Activated naive CD4-positive, alpha-beta T cell treated with anti-CD3 and anti-CD28 coated beads, Interleukin-2, amount 50 U/mL, for 24 hours (primary cell): ENCODE data around the gene QRICH1.
A peak's percentile ranks its signal among the peaks of the same experiment; 100 is the strongest.

Experiments
- H3K27ac Mint-ChIP-seq: one replicate; pipeline ENCODE4 v1.8.0; 2021; ENCODE audit warnings: mild to moderate bottlenecking, mixed read lengths
- H3K27me3 Mint-ChIP-seq: one replicate; pipeline ENCODE4 v1.8.0; 2021; ENCODE audit warnings: mixed read lengths
- H3K36me3 Mint-ChIP-seq: one replicate; pipeline ENCODE4 v1.8.0; 2021; ENCODE audit warnings: mixed read lengths
- H3K4me1 Mint-ChIP-seq: one replicate; pipeline ENCODE4 v1.8.0; 2021; ENCODE audit warnings: mixed read lengths
- H3K4me3 Mint-ChIP-seq: one replicate; pipeline ENCODE4 v1.8.0; 2021; ENCODE audit warnings: mild to moderate bottlenecking, mixed read lengths
- H3K9me3 Mint-ChIP-seq: one replicate; pipeline ENCODE4 v1.8.0; 2021; ENCODE audit warnings: mixed read lengths

The QRICH1 gene

GRCh38 chr3:49092938-49093852, 676 bp downstream of the QRICH1 start:
- no peaks in the 10 kb centered on the region for H3K9me3 Mint-ChIP-seq
- H3K27me3 Mint-ChIP-seq: no peaks in the 10 kb centered on the region
- H3K4me3 Mint-ChIP-seq: peak overlapping the region; percentile 95
- H3K36me3 Mint-ChIP-seq: peaks cover 2% of the 10 kb centered on the region
- peaks cover 32% of the 10 kb centered on the region for H3K4me1 Mint-ChIP-seq
- H3K27ac Mint-ChIP-seq: peak overlapping the region; percentile 91

GRCh38 chr3:49081429-49081828, 12.4 kb downstream of the QRICH1 start:
- Mint-ChIP-seq H3K36me3 (no peaks in the 10 kb centered on the region), H3K9me3 (no peaks in the 10 kb centered on the region), H3K4me3 (no peak overlapping the region), H3K4me1 (peaks cover 21% of the 10 kb centered on the region), H3K27ac (no peak overlapping the region), H3K27me3 (no peaks in the 10 kb centered on the region)

GRCh38 chr3:49079270-49079669, 14.6 kb downstream of the QRICH1 start:
- Mint-ChIP-seq H3K4me3 (no peak overlapping the region), H3K27me3 (no peaks in the 10 kb centered on the region), H3K27ac (no peak overlapping the region), H3K9me3 (no peaks in the 10 kb centered on the region), H3K36me3 (no peaks in the 10 kb centered on the region), H3K4me1 (peaks cover 21% of the 10 kb centered on the region)

GRCh38 chr3:49076646-49077045, 17.2 kb downstream of the QRICH1 start:
- Mint-ChIP-seq H3K27ac (no peak overlapping the region), H3K4me1 (peaks cover 21% of the 10 kb centered on the region), H3K36me3 (peaks cover 6% of the 10 kb centered on the region), H3K9me3 (no peaks in the 10 kb centered on the region), H3K27me3 (no peaks in the 10 kb centered on the region), H3K4me3 (no peak overlapping the region)

- Mint-ChIP-seq H3K4me3 (no peak overlapping the region), H3K36me3 (peaks cover 6% of the 10 kb centered on the region), H3K27me3 (no peaks in the 10 kb centered on the region), H3K9me3 (no peaks in the 10 kb centered on the region), H3K27ac (no peak overlapping the region), H3K4me1 (peaks cover 21% of the 10 kb centered on the region)
These were observed 17.8 kb downstream of the QRICH1 start for GRCh38 chr3:49076116-49076515.

GRCh38 chr3:49058011-49058410, 35.9 kb downstream of the QRICH1 start:
- Mint-ChIP-seq H3K36me3 (peaks cover 5% of the 10 kb centered on the region), H3K9me3 (no peaks in the 10 kb centered on the region), H3K4me1 (peaks cover 7% of the 10 kb centered on the region), H3K4me3 (no peak overlapping the region), H3K27me3 (no peaks in the 10 kb centered on the region), H3K27ac (no peak overlapping the region)

GRCh38 chr3:49057268-49057667, 36.6 kb downstream of the QRICH1 start:
- no peak overlapping the region for H3K4me3 Mint-ChIP-seq
- H3K9me3 Mint-ChIP-seq: no peaks in the 10 kb centered on the region
- no peaks in the 10 kb centered on the region for H3K27me3 Mint-ChIP-seq
- peaks cover 10% of the 10 kb centered on the region for H3K4me1 Mint-ChIP-seq
- H3K36me3 Mint-ChIP-seq: peaks cover 8% of the 10 kb centered on the region
- H3K27ac Mint-ChIP-seq: no peak overlapping the region

GRCh38 chr3:49054344-49054862, 39.5 kb downstream of the QRICH1 start:
- H3K4me1 Mint-ChIP-seq: peaks cover 25% of the 10 kb centered on the region
- no peaks in the 10 kb centered on the region for H3K9me3 Mint-ChIP-seq
- H3K27ac Mint-ChIP-seq: peak overlapping the region; percentile 3
- peaks cover 11% of the 10 kb centered on the region for H3K36me3 Mint-ChIP-seq
- H3K27me3 Mint-ChIP-seq: no peaks in the 10 kb centered on the region
- no peak overlapping the region for H3K4me3 Mint-ChIP-seq

- Mint-ChIP-seq H3K27ac (no peak overlapping the region), H3K9me3 (no peaks in the 10 kb centered on the region), H3K4me1 (peaks cover 25% of the 10 kb centered on the region), H3K4me3 (no peak overlapping the region), H3K27me3 (no peaks in the 10 kb centered on the region), H3K36me3 (peaks cover 11% of the 10 kb centered on the region)
These were observed 40.3 kb downstream of the QRICH1 start for GRCh38 chr3:49053543-49053942.

- H3K4me3 Mint-ChIP-seq: no peak overlapping the region
- H3K9me3 Mint-ChIP-seq: no peaks in the 10 kb centered on the region
- peak overlapping the region; percentile 41 for H3K27ac Mint-ChIP-seq
- H3K27me3 Mint-ChIP-seq: no peaks in the 10 kb centered on the region
- H3K4me1 Mint-ChIP-seq: no peaks in the 10 kb centered on the region
- peaks cover 5% of the 10 kb centered on the region for H3K36me3 Mint-ChIP-seq
These were observed 58.6 kb downstream of the QRICH1 start for GRCh38 chr3:49035281-49035680.

GRCh38 chr3:49034650-49035049, 59.2 kb downstream of the QRICH1 start:
- Mint-ChIP-seq H3K36me3 (peaks cover 5% of the 10 kb centered on the region), H3K4me3 (no peak overlapping the region), H3K27me3 (no peaks in the 10 kb centered on the region), H3K9me3 (no peaks in the 10 kb centered on the region), H3K27ac (peak overlapping the region; percentile 23), H3K4me1 (peaks cover 2% of the 10 kb centered on the region)

- peaks cover 13% of the 10 kb centered on the region for H3K36me3 Mint-ChIP-seq
- no peaks in the 10 kb centered on the region for H3K9me3 Mint-ChIP-seq
- peak overlapping the region; percentile 3 for H3K27ac Mint-ChIP-seq
- H3K4me3 Mint-ChIP-seq: no peak overlapping the region
- H3K27me3 Mint-ChIP-seq: no peaks in the 10 kb centered on the region
- peaks cover 18% of the 10 kb centered on the region for H3K4me1 Mint-ChIP-seq
These were observed 61.1 kb downstream of the QRICH1 start for GRCh38 chr3:49032646-49033304.

- no peak overlapping the region for H3K27ac Mint-ChIP-seq
- no peaks in the 10 kb centered on the region for H3K27me3 Mint-ChIP-seq
- no peaks in the 10 kb centered on the region for H3K9me3 Mint-ChIP-seq
- H3K4me3 Mint-ChIP-seq: no peak overlapping the region
- H3K4me1 Mint-ChIP-seq: peaks cover 33% of the 10 kb centered on the region
- peaks cover 22% of the 10 kb centered on the region for H3K36me3 Mint-ChIP-seq
These were observed 63.5 kb downstream of the QRICH1 start for GRCh38 chr3:49030321-49030720.

- H3K4me1 Mint-ChIP-seq: peaks cover 41% of the 10 kb centered on the region
- peak overlapping the region; percentile 98 for H3K4me3 Mint-ChIP-seq
These were observed 64.3 kb downstream of the QRICH1 start for GRCh38 chr3:49029563-49029884.

GRCh38 chr3:49028673-49029562, 65.0 kb downstream of the QRICH1 start, which contains the start of gene IMPDH2:
Gene IMPDH2, minus strand, starts transcription at chr3:49029398. Its CDS starts 48 bp downstream, at chr3:49029350.
- Mint-ChIP-seq H3K9me3 (no peaks in the 10 kb centered on the region), H3K4me3 (peak within 1 kb of the TSS; percentile 98), H3K36me3 (peaks cover 22% of the 10 kb centered on the region), H3K27ac (peak within 1 kb of the TSS; percentile 97), H3K4me1 (peaks cover 47% of the 10 kb centered on the region), H3K27me3 (no peaks in the 10 kb centered on the region)

More at GRCh38 chr3:49029563-49029884, 64.3 kb downstream of the QRICH1 start:
- H3K27me3 Mint-ChIP-seq: no peaks in the 10 kb centered on the region
- peaks cover 22% of the 10 kb centered on the region for H3K36me3 Mint-ChIP-seq
- H3K9me3 Mint-ChIP-seq: no peaks in the 10 kb centered on the region
- H3K27ac Mint-ChIP-seq: peak overlapping the region; percentile 97
